Prostate gland (tissue), 1 donor: ENCODE measurements around the gene HABP2.

Experiments used
- POLR2A ChIP-seq: fragments of 450-650 bp; IDR thresholded peaks from one replicate; pipeline ENCODE4 v1.6.1; 2016; ENCODE audit warnings: antibody characterized with exemption, mild to moderate bottlenecking
- POLR2AphosphoS5 ChIP-seq: sonication (generic); formaldehyde crosslinking; IDR thresholded peaks from one replicate; pipeline ENCODE4 v1.6.1; 2017; ENCODE audit warnings: antibody characterized with exemption

GRCh38 chr10:113552014-113552413, 839 bp upstream of the HABP2 start:
- TF ChIP-seq POLR2A (no peak), POLR2AphosphoS5 (peak; percentile 87)
